OCI-LY1 (cell line): ENCODE data around the gene CLEC16A.

Experiments
- EZH2 ChIP-seq: fragments of 200-600 bp; sonication (generic), shearing (Covaris generic); IDR thresholded peaks from 2 replicates; pipeline ENCODE4 v1.8.0; 2017; ENCODE audit warnings: borderline replicate concordance, mixed run types, mild to moderate bottlenecking, antibody characterized with exemption, low read length, moderate library complexity, mixed read lengths
- TF ChIP-seq, protein P1 (sequence below): fragments of 200-600 bp; sonication (generic), shearing (Covaris generic); IDR thresholded peaks from 2 replicates; pipeline ENCODE4 v1.5.1; 2017; ENCODE audit warnings: mild to moderate bottlenecking, antibody characterized with exemption, low read length, moderate library complexity, mixed read lengths

DNA sequence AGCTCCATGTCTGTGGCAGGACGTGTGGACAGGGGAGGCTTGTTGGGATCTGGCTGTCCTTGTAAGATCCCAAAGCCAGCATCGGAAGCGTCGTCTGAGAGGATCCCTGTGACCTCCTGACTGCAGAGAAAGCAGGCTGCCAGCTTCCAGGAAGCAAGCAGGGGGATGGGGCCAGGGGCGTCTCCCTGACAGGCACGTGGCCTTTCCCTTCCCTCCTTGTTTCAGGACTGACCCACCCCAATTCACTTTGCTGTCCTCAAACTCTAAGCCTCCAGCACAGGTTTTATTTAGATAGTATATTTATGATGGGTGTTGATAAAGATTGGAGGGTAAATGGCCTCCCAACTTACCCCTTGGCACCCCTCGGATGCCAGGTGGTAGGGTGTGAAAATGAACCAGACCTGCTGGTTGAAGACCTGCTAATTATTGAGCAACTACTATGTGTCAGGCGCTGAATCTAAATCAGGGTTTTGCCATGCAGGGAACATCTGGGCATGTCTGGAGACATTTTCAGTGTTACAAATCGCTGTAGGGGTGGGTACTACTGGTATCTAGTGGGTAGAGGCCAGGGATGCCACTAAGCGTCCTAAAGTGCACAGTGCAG is 287.1 kb downstream of the CLEC16A start:
- TF ChIP-seq, protein P1, sequence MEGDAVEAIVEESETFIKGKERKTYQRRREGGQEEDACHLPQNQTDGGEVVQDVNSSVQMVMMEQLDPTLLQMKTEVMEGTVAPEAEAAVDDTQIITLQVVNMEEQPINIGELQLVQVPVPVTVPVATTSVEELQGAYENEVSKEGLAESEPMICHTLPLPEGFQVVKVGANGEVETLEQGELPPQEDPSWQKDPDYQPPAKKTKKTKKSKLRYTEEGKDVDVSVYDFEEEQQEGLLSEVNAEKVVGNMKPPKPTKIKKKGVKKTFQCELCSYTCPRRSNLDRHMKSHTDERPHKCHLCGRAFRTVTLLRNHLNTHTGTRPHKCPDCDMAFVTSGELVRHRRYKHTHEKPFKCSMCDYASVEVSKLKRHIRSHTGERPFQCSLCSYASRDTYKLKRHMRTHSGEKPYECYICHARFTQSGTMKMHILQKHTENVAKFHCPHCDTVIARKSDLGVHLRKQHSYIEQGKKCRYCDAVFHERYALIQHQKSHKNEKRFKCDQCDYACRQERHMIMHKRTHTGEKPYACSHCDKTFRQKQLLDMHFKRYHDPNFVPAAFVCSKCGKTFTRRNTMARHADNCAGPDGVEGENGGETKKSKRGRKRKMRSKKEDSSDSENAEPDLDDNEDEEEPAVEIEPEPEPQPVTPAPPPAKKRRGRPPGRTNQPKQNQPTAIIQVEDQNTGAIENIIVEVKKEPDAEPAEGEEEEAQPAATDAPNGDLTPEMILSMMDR: no peak
- no peak for TF ChIP-seq EZH2
